ENCODE data around the gene WNK1.
A peak's percentile ranks its signal among the peaks of the same experiment; 100 is the strongest.
"Not testable (repeated sequence)": the region's sequence is repeated elsewhere in the genome, so short reads cannot be mapped to it uniquely, and the experiment has no call there.

Gene WNK1

DNA sequence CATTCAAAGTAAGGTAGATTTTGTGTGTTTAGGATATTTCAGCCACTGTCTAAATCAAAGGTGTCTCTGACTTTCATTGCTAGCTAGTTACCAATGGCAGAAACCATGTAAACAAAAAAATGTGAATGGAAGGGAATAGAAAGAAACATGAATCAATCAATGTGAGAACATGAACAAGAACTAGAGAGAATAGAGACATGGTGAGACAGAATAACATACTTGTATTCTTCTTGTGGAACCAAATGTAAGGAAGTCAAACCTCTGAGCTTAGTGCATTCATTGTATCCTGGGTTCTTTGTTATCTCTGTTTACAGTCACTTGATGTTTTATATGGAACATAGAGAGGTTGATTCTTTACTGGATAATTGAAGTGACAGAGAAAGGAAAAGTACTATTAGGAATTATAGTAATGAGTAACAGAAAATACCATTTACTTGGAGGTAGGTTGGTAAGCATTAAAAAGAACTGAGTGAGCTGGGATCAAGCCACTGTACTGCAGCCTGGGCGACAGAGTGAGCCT is 2.6 kb upstream of the WNK1 start:
- DNase-seq: no peak

- no peak for DNase-seq
Measured at GRCh38 chr12:750366-751191, 1.8 kb upstream of the WNK1 start.

DNA sequence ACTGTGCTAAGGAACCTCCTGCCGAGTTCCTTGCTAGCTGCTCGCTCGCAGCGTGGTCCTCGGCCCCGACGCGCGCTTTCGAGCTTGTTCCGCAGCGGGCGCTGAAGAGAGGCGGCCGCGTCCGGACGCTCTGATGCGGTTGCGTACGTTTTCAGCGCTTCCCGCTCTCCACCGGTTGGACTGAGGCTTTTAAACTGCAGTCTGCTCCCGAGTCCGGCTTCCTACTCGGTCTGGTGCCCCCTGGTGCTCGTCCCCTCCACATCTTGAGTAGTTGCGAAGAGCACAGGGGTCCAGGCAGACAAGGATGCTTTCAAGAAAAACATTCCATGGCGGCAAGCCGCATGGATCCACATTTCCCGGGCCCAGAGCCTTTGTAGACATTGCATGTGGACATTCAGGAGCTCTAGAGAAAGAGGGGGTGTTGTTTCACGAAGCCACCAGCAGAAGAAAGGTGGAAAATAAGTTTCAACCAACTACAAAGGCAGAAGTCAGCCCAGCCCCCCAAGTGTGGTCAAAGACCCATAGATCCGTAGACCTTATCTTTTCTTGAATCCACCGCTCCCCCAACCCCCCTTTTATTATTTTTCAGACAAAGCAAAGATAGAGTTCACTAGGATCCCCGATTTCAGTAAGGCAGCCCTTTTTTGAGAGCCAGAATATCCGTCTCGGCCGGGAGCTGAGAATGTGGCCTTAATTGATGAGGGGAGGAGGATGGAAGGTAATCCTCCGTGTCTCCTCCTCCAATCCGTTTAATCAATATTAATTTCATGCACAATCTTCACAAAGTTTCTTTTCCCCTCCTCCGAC is 984 bp upstream of the WNK1 start:
- DNase-seq: peak; percentile 77

DNA sequence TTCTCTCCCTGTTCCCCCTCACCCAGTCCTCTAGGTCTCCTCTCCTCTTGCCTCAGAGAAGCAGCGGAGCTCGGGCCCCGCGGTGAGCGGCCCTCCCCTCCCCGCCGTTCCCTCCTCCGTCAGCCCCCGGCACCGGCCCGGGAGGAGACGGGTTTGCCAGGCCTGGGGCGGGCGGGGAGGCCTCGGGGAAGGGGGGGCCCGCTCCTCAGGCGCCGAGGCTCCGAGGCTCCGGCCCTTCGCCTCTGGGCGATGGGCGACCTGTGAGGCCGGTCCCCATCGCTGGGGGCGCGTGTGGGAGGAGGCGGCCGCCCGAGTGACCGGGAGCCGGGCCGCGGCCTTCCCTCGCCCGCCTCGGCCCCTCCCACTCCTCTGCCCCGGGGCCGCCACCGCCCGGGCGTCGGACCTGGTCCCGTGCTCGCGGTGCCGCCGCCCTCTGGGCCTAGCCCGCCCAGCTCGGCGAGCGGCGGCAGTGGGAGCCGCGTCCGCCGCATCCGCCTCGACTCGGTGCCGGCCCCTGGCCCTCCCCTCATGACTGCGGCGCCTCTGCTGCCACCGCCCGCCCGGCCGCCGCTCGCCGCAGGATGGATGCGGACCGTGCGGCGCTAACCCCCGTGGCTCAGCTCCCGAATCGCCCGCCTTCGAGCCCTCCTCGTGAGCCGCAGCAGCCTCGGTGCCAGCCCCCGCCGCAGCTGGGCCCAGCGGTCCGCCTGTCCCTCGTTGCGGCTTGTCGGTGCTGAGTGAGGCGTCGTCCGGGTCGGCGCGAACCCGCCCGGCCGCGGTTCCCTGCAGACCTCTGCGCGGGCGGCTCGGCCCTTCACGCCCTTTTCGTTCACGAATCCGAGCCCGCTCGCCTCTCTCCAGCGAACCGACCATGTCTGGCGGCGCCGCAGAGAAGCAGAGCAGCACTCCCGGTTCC is 574 bp downstream of the WNK1 start:
- no peak for DNase-seq

GRCh38 chr12:753611-754472 is 1.5 kb downstream of the WNK1 start:
- no peak for DNase-seq

DNA sequence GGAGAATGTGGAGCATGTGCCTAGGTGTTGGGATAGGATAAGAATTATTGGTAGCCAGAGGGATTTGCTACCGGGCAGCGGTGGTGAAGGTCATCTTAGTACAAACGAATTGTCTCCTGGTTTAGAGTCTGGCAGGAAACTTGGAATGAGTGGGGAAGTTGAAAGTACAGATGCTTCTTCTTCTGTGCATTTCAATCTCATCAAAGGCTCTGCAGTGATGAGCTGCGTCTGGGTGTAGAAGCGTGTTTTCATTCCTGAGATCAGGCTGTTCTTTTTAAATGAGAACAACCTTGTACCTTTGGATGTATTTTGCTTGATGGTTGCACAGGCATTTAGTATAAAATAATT is 2.1 kb downstream of the WNK1 start:
- no peak for DNase-seq

DNA sequence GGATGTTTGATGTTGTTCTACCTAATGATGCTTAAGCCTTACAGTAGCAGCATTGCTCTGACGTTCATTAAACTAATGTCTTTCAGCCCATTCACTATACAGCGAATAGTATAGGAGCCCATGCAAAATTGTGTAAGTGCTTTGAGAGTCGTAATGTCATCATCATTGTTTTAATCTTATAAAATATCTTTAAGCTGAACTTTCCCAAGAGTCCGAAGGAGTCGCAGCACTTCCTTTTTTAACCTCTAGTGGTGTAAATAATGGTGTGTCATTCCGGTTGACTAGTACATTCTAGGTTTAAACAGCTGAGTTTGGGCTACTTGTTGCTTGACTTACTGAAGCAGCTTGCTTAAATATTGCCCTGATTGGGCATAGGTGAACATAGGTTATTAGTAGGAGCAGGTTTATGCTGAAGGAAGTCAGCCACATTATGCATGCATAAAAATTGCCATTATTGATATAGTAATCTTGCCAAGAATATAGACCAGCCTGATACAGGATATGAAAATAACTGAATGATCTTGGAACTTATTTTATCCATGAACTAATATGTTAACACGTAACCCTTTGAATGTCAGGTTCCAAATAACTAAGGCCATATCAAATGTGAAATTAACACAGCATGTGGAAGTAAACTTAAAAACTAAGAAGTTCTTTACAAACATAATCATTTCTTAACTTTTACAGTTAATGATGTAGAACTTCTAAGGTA is 2.6 kb downstream of the WNK1 start:
- no peak for DNase-seq

- DNase-seq: no peak
Measured at GRCh38 chr12:759628-760027, 7.2 kb downstream of the WNK1 start.

- no peak for DNase-seq
Measured at GRCh38 chr12:761256-761655, 8.9 kb downstream of the WNK1 start.

DNA sequence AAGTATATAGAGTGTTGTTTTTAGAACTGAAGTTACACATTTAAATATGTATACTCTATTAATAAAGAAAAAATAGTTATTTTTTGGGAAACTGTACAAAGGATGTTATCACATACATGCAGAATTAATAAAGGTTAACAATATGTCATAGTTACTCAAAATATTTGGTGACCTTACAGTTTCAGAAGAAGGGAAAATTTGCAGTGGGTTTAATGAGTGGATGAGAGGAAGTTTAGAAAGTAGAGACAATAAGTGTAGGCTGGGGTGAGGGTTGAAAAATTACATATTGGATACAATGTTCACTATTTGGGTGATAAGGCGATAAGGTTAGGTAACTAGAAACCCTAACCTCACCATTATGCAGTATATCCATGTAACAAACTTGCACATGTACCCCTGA is 13.5 kb downstream of the WNK1 start:
- no peak for DNase-seq

- DNase-seq: no peak
Measured at GRCh38 chr12:768434-768833, 16.1 kb downstream of the WNK1 start.

- no peak for DNase-seq
Measured at GRCh38 chr12:770479-770878, 18.1 kb downstream of the WNK1 start.

GRCh38 chr12:772056-772697 is 19.8 kb downstream of the WNK1 start:
- no peak for DNase-seq

GRCh38 chr12:774051-774614 is 21.8 kb downstream of the WNK1 start:
- no peak for DNase-seq

GRCh38 chr12:775973-776771 is 23.8 kb downstream of the WNK1 start:
- DNase-seq: not testable (repeated sequence)

- DNase-seq: not testable (repeated sequence)
Measured at GRCh38 chr12:776772-777373, 24.5 kb downstream of the WNK1 start.

DNA sequence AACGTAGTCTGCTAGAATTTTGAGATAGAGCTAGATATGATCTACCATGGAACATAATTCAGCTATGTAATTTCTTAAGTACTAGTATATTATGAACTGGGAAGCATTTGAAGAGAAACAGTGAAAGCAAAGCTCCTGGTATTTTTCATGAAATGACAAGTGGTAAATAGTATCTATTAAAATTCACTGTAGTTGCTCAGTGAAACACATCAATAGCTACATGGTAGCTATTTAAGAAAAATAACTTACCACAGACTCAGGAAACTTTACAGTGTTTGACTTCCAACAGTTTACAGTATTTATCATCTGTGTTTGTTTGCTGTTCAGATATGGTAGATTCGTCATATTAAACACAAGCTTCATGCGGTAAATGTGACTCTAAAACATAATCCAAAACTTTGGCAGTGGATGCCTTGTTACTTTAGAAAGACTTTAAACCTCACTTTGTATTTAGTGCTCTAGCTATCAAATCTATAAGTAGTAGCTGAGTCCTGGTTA is 25.2 kb downstream of the WNK1 start:
- DNase-seq: no peak

DNA sequence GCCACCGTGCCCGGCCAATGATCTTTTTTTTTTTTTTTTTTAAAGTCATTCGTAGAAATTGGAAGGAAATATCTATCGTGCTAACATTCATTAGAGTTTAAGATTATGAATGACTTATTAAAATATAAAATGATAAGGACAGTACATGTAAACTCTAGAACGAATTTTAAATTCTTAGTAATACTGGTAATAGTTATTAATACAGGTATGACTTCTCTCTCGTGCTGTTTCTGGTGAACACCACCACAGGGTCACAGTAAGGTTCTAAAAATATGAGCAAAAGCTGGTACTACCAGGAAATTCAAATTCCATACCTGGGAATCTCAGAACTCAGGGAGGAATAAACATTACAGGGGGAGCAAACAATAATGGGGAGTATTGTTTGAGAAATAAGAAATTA is 26.2 kb downstream of the WNK1 start:
- no peak for DNase-seq

Measured in SHP77 treated with DMSO at 0.1 percent for 48 hours (cell line).